Hematopoietic multipotent progenitor cell treated with erythropoietin and hydrocortisone succinate and interleukin-3 and kit ligand, for 15 days (in vitro differentiated cells): ENCODE measurements around the gene LGR6.

Experiments
- DNase-seq: peaks from one replicate; pipeline ENCODE4 v3.0.0-alpha.2; 2015; ENCODE audit warnings: low spot score

The LGR6 gene

DNA sequence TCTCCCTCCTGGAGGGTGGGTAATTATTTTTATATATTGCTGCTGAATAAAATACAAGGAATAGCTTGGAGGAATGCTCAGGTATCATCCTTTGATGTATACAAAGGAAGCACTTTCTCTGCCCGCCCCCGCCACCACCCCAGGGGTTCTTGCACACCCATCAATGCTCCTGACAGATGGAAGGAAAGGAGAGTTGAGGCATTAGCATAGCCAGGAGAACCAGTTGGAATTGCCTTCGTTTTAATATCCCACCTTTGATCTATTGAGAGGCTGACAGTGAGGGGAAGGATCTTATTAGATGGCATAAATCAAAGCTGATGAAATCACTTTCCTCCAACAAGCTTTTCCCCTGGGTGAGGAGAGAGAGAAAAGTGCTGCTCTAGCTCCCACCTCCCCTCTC is 71.1 kb downstream of the LGR6 start:
- no peak for DNase-seq

DNA sequence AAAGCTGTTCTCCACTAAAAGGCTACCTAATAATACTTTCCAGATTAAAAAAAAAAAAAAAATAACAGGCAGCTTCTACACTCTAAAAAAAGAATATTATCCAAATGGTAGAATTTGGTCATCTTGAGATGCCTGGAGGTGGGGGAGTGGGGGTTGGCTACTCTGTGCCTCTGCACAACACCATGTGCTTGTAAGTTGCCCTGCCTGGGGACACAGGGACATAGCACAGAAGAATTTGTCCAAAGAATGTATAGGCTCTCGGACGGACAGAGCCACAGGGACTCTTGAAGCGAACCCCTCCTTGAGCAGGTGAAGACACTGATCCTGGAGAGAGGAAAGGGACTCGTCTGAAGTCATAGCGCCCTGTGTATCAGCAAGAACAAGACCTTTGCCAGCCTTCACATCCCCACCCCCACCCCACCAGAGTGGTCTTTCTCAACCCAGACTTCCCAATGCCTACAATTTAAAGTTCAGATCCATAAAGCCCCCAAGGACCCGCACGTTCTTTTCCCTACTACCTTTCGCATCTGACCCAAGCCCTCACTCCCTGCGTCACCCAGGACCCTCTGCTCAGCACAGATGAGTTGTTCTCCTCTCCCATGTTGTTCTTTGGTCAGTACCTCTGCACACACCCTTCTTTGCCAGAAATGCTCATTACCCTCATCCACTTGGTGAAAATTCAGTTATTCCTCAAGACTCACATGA is 72.6 kb downstream of the LGR6 start:
- no peak for DNase-seq

- DNase-seq: no peak
Measured at GRCh38 chr1:202268032-202268431, 74.4 kb downstream of the LGR6 start.

DNA sequence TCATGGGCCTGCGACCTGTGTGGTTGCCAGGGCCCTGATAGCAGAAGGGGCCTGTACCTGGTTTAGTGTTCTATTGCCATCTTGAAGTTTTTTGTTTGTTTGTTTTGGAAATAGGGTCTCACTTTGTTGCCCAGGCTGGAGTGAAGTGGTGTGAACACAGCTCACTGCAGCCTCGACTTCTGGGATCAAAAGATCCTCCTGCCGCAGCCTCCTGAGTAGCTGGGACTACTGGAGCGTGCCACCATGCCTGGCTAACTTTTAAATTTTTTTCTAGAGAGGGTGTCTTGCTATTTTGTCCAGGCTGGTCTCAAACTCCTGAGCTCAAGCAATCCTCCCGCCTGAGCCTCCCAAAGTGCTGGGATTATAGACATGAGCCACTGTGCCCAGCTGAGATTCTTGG is 75.2 kb downstream of the LGR6 start:
- DNase-seq: no peak

DNA sequence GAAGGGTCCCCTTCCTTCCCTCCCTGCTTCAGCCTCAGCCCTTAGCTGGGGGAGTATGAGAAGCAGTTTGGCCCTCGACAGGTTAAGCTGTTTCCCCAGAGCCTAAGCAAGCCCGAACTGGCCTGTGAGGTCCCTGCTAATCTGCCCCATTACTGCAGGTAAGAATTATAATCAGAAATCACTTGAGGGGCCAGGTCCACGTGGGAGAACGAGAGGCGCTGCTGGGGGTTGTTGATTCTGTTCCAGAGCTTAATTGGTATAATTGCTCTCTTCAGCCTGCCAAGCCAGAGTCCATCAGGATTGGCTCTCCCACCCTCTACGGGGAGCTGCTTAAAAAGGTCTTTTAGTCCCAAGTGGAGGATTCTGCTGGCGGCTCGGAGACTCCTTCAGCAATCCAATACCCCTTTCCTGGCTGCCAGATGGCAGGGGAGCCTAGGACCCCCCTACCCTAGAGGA is 77.3 kb downstream of the LGR6 start:
- no peak for DNase-seq

DNA sequence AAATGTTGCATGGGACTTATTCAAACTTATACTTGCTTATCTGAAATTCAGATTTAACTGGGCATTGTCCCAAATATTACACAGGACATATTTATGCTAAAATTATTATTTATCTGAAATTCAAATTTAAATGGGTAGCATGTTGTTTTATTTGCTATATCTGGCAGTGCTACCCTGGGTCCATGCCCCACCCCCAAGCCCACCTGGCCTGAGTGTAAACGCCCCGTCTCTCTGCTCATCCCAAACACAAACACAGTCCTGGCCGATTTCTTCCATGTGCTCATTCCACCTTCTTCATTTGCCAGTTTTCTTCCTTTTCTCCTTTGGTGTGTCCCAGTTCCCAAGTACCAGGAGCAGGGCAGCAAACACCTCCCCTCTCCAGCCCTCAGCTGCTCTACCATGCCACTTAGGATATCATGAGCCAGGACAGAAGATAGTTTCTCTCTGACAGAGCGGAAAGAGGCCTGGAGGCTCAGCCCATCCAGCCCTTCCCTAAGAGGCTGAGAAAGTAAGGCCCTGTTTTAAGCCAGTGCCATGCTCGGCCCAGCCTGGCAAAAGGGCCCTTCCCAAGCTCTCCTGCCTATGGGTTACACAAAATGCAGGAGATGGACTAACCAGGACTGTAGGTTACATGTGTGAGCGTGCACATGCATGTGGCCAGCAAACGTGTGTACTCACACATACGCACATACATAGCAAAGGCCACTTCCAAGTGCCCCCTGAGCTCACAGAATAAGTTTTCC is 78.7 kb downstream of the LGR6 start:
- DNase-seq: no peak

DNA sequence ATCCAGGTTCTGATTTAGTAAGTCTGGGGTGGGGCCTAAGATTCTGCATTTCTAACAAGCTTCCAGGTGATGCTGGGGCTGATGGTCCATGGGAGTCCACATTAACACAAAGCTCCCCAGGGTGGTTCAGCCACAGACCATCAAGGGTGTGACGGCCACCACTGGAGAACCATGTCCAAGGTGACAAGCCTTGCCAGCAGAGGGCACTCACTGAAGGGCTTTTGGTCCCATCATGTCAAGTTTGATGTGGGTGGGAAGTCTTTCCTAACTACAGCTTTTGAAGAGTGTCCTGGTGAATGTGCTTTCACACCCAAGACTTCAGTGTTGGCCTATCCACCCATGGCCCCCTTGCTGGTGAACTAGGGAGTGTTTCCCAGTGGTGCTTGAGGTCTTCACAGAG is 81.0 kb downstream of the LGR6 start:
- no peak for DNase-seq

- DNase-seq: no peak
Measured at GRCh38 chr1:202275061-202275770, 81.6 kb downstream of the LGR6 start.

GRCh38 chr1:202276081-202276715 is 82.6 kb downstream of the LGR6 start:
- DNase-seq: no peak

DNA sequence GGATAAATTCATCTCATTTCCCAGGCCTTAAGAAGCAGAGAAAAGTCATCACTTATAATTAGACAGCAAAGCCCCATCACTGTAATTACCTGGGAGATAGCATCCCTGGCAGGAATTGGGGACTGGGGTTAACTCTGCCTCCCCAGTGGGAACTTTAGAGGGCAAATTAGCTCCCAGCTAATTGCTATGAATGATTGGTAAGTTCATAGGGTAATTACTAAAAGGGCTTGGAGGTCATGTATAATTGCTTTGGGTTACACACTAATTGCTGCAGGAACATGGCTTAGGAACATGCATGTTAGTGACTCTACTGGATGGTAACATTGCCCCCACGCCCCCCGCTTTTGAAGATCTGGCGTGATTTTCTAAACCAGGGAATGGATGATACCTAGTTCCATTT is 83.3 kb downstream of the LGR6 start:
- no peak for DNase-seq

GRCh38 chr1:202278751-202279150 is 85.2 kb downstream of the LGR6 start:
- no peak for DNase-seq

DNA sequence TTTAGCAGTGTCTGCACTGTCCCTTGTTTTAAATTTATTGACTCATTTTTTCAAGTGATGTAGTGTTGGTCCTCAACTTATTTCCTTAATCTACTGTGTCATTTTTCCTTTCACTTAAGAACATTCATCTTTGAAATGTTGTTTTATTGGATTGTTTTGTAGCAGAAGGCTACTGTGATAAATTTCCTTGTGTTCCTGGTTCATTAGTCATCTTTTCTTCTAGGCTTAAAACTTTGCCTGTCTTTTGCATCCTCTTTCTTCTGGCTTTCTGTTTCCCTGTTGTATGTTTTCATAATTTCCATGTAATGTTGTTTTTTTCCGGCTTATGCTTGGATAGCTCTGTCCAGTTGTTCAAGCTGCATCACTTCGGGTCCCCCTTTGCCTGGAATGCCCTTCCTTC is 86.2 kb downstream of the LGR6 start:
- no peak for DNase-seq

DNA sequence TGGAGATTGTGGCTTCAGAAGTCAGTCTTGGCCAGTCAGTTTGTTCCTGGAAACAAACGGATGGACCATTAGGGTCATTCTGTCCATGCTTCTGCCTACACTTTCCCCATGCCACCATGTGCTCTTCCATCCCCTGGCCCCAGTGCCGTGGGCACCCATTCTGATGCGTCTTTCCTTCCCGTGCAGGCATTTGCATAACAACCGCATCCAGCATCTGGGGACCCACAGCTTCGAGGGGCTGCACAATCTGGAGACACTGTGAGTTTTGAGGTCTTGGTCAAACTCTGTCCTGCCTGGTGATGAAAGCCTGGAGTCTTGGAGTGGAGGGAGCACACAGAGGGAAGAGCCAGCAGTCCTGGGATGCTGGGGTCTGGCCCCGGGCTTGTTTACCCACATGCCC is 87.0 kb downstream of the LGR6 start:
- DNase-seq: no peak

- DNase-seq: no peak
Measured at GRCh38 chr1:202281316-202282024, 87.9 kb downstream of the LGR6 start.

GRCh38 chr1:202282025-202282371 is 88.4 kb downstream of the LGR6 start:
- no peak for DNase-seq

DNA sequence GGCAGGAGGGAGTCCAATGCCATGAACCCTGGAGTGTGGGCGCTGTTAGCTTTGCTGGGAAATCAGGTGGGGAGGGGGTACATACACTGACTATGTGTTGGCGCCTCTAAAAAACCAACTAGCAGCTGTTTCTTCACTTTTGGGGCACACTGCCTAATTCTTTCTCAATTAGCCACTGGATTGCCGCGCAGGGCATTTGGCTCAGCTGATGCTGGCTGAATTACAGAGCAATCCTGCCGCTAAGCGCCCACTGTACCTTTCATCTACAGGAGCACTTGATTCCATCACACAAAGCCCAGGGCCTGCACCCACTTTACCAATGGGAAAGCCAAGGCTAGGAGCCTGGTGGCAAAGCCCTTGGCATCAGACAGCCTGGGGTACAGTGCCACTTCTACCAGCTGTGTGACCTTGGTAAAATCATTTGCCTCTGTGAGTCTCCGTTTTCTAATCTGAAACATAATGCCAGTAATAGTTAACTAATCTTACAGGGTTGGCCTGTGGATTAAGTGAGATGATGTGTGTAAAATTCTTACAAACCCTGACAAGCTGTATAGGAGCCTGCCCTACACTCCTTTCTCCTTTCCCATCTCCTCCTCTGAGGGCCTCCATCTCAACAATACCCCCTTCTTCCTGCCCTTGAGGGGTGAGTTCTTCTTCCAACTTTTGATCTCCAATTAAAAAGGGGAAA is 89.1 kb downstream of the LGR6 start:
- DNase-seq: no peak

DNA sequence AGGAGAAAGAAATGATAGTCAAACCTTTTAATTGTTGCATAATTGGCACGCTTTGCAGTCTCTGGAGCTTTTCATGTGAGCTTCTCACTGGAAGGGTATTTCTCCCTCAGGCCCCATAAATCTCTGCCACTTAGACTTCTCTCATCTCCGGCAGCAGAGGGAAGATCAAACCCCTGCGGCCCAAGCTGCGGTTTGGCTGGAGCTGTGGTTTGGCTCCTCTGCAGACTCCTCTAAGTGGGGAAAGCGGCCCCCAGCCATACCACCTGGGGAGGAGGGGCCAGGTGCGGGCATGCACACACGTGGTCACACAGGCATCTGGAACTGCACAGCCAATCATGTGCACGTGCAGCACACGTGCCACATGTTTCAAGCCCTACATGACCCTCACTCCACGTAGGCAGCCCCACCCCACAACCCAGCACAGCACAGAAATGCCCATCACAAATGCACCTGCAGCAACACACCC is 89.8 kb downstream of the LGR6 start:
- DNase-seq: no peak

DNA sequence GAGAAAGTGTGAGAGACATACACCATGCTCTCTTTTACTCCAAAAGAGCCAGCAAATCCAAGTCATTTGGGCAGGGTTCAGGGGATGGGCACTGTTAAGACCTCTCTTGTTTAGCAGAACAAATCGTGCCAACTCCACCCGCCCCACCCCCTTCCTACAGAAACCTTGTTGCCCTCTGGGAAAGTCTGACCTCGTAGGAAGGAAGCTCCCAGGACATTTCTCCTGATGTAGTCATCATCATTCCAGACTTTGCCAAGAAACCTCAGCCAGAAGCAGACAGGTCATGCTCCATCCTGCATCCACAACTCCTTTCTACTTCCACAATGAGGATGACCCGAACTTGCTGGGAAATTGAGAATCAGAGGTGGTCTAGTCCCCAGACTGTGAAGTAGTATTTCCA is 90.4 kb downstream of the LGR6 start:
- DNase-seq: no peak

DNA sequence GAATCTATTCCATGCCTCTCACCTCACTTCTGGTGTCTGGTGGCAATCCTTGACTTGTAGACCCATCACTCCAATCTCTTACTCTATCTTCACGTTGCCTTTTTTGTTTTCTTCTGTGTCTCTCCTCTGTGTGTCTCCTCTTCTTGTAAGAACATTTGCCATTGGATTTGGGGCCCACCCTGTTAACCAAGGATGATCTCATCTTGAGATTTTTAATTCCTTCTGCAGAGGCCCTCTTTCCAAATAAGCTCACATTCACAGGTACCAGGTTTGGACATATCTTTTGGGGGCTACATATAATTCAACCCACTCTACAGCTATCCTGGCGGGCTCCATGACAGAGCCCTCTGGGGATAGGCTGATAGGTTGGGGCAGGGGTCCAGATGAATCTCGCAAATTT is 92.3 kb downstream of the LGR6 start:
- DNase-seq: no peak

GRCh38 chr1:202286622-202287097 is 93.1 kb downstream of the LGR6 start:
- no peak for DNase-seq

GRCh38 chr1:202287196-202287595 is 93.6 kb downstream of the LGR6 start:
- no peak for DNase-seq
